PC-9 (cell line): ENCODE measurements around the gene RBM17. TPM values are rescaled to one million over a fixed set of nuclear protein-coding genes. Genes with fewer than 3 reads are reported as not detected.

ENCODE experiments used
- BruUV-seq: library from RNA; stranded (reverse); fragments of 400-500 nt; replicated peaks from 2 replicates; lab custom pipeline; 2021; lab: Mats Ljungman, UMichigan
- CTCF ChIA-PET: fragments of 300-600 bp; sonication (Branson Sonifier 250); formaldehyde crosslinking; loops from one replicate; lab custom pipeline; 2022; ENCODE audit warnings: antibody characterized with exemption; lab: Charles Lee
- POLR2A ChIA-PET: fragments of 300-600 bp; sonication (Branson Sonifier 250); formaldehyde crosslinking; loops from one replicate; lab custom pipeline; 2022; ENCODE audit warnings: antibody characterized with exemption; ENCODE audit not compliant: unreplicated experiment; lab: Charles Lee
- DNase-seq, 2 experiments: peaks; one replicate each; pipeline versions ENCODE4 v3.0.0 to v3.0.0-alpha.2; 2015 to 2022; ENCODE audit warnings: mixed read lengths in 1 of 2
- H2AFZ ChIP-seq: fragments of 200-600 bp; sonication (generic); 2 replicates; pipeline ENCODE4 v1.8.1; 2017; ENCODE audit warnings: antibody characterized with exemption
- H3F3A ChIP-seq: fragments of 200-600 bp; sonication (generic); 2 replicates; pipeline ENCODE4 v1.8.1; 2017; ENCODE audit warnings: antibody characterized with exemption, mild to moderate bottlenecking, low read depth; ENCODE audit not compliant: insufficient read depth
- H3K27ac ChIP-seq: fragments of 200-600 bp; sonication (generic); 2 replicates; pipeline ENCODE4 v1.6.1; 2016; ENCODE audit warnings: mixed run types
- H3K27me3 ChIP-seq: fragments of 200-600 bp; sonication (generic); 2 replicates; pipeline ENCODE4 v1.6.1; 2016; ENCODE audit warnings: low read depth, mixed run types; ENCODE audit not compliant: insufficient read depth
- H3K36me3 ChIP-seq: fragments of 200-600 bp; sonication (generic); 2 replicates; pipeline ENCODE4 v1.6.1; 2016; ENCODE audit warnings: low read depth, mixed run types
- H3K4me1 ChIP-seq: fragments of 200-600 bp; sonication (generic); replicated peaks from 2 replicates; pipeline ENCODE4 v1.6.1; 2016; ENCODE audit warnings: mixed run types; ENCODE audit not compliant: insufficient read depth
- H3K4me2 ChIP-seq: fragments of 200-600 bp; sonication (generic); 2 replicates; pipeline ENCODE4 v1.6.1; 2017; ENCODE audit warnings: mixed run types
- H3K4me3 ChIP-seq: fragments of 200-600 bp; sonication (generic); 2 replicates; pipeline ENCODE4 v1.6.1; 2016; ENCODE audit warnings: mixed run types
- H3K79me2 ChIP-seq: fragments of 200-600 bp; sonication (generic); 2 replicates; pipeline ENCODE4 v1.6.1; 2017; ENCODE audit warnings: low read depth, mixed run types
- H3K9me2 ChIP-seq: fragments of 200-600 bp; sonication (generic); 2 replicates; pipeline ENCODE4 v1.8.1; 2017; ENCODE audit warnings: mild to moderate bottlenecking; ENCODE audit not compliant: insufficient read depth
- H3K9me3 ChIP-seq: fragments of 200-600 bp; sonication (generic); 2 replicates; pipeline ENCODE4 v1.8.1; 2016; ENCODE audit warnings: low read depth; ENCODE audit not compliant: insufficient read depth
- H4K20me1 ChIP-seq: fragments of 200-600 bp; sonication (generic); 2 replicates; pipeline ENCODE4 v1.8.1; 2017; ENCODE audit not compliant: insufficient read depth
- EZH2 ChIP-seq: fragments of 200-600 bp; sonication (generic); IDR thresholded peaks from 2 replicates; pipeline ENCODE4 v1.8.0; 2017; ENCODE audit warnings: antibody characterized with exemption, low read depth
- intact Hi-C: fragments of 100-400 bp; cut with micrococcal nuclease; formaldehyde crosslinking; loops from one replicate; pipeline ENCODE4 v1.10.0; 2022; ENCODE audit not compliant: unreplicated experiment
- total RNA-seq: library from RNA; stranded (reverse); gene quantifications from 2 replicates; pipeline ENCODE4 v1.2.3, GENCODE V29; 2021
- TF ChIP-seq, protein P1 (sequence below): fragments of 200-600 bp; sonication (generic); conservative IDR thresholded peaks from 2 replicates; pipeline ENCODE4 v1.6.1; 2017; ENCODE audit warnings: mixed run types, antibody characterized with exemption, mild to moderate bottlenecking, moderate library complexity

The RBM17 gene
- total RNA-seq, 1 experiment from 2014 or later = 131 TPM

- Histone ChIP-seq H3K4me1 (peaks cover 4% of the 10 kb centered on the region; the same call in 1 of the 2 replicates), H3K9me3 (no peaks in the 10 kb centered on the region), H3K79me2 (no peaks in the 10 kb centered on the region), H2AFZ (no peak overlapping the region), H4K20me1 (no peaks in the 10 kb centered on the region), H3K4me3 (no peak overlapping the region), H3K27me3 (no peaks in the 10 kb centered on the region), H3K4me2 (peak overlapping the region; percentile 26; the same call in 1 of the 2 replicates), H3F3A (no peaks in the 10 kb centered on the region), H3K27ac (no peak overlapping the region), H3K9me2 (no peaks in the 10 kb centered on the region), H3K36me3 (no peaks in the 10 kb centered on the region)
- ChIA-PET CTCF (no interaction called here), POLR2A (no interaction called here)
- intact Hi-C loops = no loop called here
- no TSS peak for BruUV-seq
- peak in 1 of 2 experiments; percentile 43 for DNase-seq
- TF ChIP-seq, protein P1, sequence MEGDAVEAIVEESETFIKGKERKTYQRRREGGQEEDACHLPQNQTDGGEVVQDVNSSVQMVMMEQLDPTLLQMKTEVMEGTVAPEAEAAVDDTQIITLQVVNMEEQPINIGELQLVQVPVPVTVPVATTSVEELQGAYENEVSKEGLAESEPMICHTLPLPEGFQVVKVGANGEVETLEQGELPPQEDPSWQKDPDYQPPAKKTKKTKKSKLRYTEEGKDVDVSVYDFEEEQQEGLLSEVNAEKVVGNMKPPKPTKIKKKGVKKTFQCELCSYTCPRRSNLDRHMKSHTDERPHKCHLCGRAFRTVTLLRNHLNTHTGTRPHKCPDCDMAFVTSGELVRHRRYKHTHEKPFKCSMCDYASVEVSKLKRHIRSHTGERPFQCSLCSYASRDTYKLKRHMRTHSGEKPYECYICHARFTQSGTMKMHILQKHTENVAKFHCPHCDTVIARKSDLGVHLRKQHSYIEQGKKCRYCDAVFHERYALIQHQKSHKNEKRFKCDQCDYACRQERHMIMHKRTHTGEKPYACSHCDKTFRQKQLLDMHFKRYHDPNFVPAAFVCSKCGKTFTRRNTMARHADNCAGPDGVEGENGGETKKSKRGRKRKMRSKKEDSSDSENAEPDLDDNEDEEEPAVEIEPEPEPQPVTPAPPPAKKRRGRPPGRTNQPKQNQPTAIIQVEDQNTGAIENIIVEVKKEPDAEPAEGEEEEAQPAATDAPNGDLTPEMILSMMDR = no peak
- TF ChIP-seq EZH2 = no peak
Measured at GRCh38 chr10:6128591-6129251, 39.9 kb downstream of the RBM17 start.

- intact Hi-C loops = no loop called here
Measured at GRCh38 chr10:6130848-6131470, 42.1 kb downstream of the RBM17 start.

GRCh38 chr10:6133331-6134098, 44.7 kb downstream of the RBM17 start:
- Histone ChIP-seq H3K27ac (no peak overlapping the region), H3K36me3 (no peaks in the 10 kb centered on the region), H3K79me2 (no peaks in the 10 kb centered on the region), H3K27me3 (no peaks in the 10 kb centered on the region; the same call in 1 of the 2 replicates), H3K4me2 (no peak overlapping the region), H3K4me3 (no peak overlapping the region), H4K20me1 (no peaks in the 10 kb centered on the region), H3F3A (no peaks in the 10 kb centered on the region), H3K9me2 (no peaks in the 10 kb centered on the region), H3K4me1 (peaks cover 4% of the 10 kb centered on the region; the same call in 1 of the 2 replicates), H2AFZ (no peak overlapping the region), H3K9me3 (no peaks in the 10 kb centered on the region)
- no TSS peak for BruUV-seq
- intact Hi-C loops = no loop called here
- CTCF ChIA-PET = no interaction called here
- no peak for DNase-seq
- POLR2A ChIA-PET = interaction anchor here (0.7 kb wide), 1 partner anchor 255 kb away, joined by 3 read pairs; no protein-coding TSS in a partner anchor
- TF ChIP-seq, protein P1 = no peak
- no peak for TF ChIP-seq EZH2

More at GRCh38 chr10:6130848-6131470, 42.1 kb downstream of the RBM17 start:
- BruUV-seq = no TSS peak
- H3K4me1 ChIP-seq = peaks cover 4% of the 10 kb centered on the region; the same call in 1 of the 2 replicates
- no peak overlapping the region for H3K4me2 ChIP-seq
- ChIA-PET CTCF (interaction anchor here (0.7 kb wide), 1 partner anchor 43 kb away, joined by 5 read pairs; no protein-coding TSS in a partner anchor), POLR2A (no interaction called here)
- no peak overlapping the region for H3K4me3 ChIP-seq
- TF ChIP-seq, protein P1 = no peak
- no peak for TF ChIP-seq EZH2
- no peaks in the 10 kb centered on the region for H3K79me2 ChIP-seq
- H3K27me3 ChIP-seq = no peaks in the 10 kb centered on the region
- no peak overlapping the region for H3K27ac ChIP-seq
- no peaks in the 10 kb centered on the region for H3K36me3 ChIP-seq
- H3K9me2 ChIP-seq = no peaks in the 10 kb centered on the region
- no peaks in the 10 kb centered on the region for H3K9me3 ChIP-seq
- H2AFZ ChIP-seq = no peak overlapping the region
- DNase-seq = no peak
- H3F3A ChIP-seq = no peaks in the 10 kb centered on the region
- H4K20me1 ChIP-seq = no peaks in the 10 kb centered on the region
